HEK293T (cell line): ENCODE data around the gene CCRL2.
"Not testable (repeated sequence)": the region's sequence is repeated elsewhere in the genome, so short reads cannot be mapped to it uniquely, and the experiment has no call there.

Source experiments
- BHLHE40 ChIP-seq: fragments of 450-650 bp; IDR thresholded peaks from 2 replicates; pipeline ENCODE4 v1.6.1; 2016; ENCODE audit warnings: mild to moderate bottlenecking, moderate library complexity, borderline replicate concordance
- CTBP1 ChIP-seq: fragments of 450-650 bp; IDR thresholded peaks from 2 replicates; pipeline ENCODE4 v1.6.1; 2016; ENCODE audit warnings: borderline replicate concordance
- ELF4 ChIP-seq: fragments of 450-650 bp; IDR thresholded peaks from 2 replicates; pipeline ENCODE4 v1.6.1; 2017; ENCODE audit warnings: antibody characterized with exemption
- FOXA1 ChIP-seq: fragments of 450-650 bp; IDR thresholded peaks from 2 replicates; pipeline ENCODE4 v1.6.1; 2016; ENCODE audit warnings: mild to moderate bottlenecking
- FOXK2 ChIP-seq: fragments of 450-650 bp; IDR thresholded peaks from 2 replicates; pipeline ENCODE4 v1.6.1; 2016; ENCODE audit warnings: mild to moderate bottlenecking
- FOXM1 ChIP-seq: fragments of 450-650 bp; IDR thresholded peaks from 2 replicates; pipeline ENCODE4 v1.6.1; 2017; ENCODE audit warnings: mild to moderate bottlenecking, borderline replicate concordance
- HDGF ChIP-seq: fragments of 450-650 bp; IDR thresholded peaks from 2 replicates; pipeline ENCODE4 v1.6.1; 2017; ENCODE audit warnings: antibody characterized with exemption, borderline replicate concordance
- LEF1 ChIP-seq: fragments of 450-650 bp; IDR thresholded peaks from 2 replicates; pipeline ENCODE4 v1.6.1; 2017; ENCODE audit warnings: mild to moderate bottlenecking, borderline replicate concordance
- SP1 ChIP-seq: fragments of 450-650 bp; IDR thresholded peaks from 2 replicates; pipeline ENCODE4 v1.6.1; 2017
- SUZ12 ChIP-seq: fragments of 450-650 bp; IDR thresholded peaks from 2 replicates; pipeline ENCODE4 v1.6.1; 2016; ENCODE audit warnings: mild to moderate bottlenecking
- TARDBP ChIP-seq: fragments of 450-650 bp; IDR thresholded peaks from 2 replicates; pipeline ENCODE4 v1.6.1; 2016

DNA sequence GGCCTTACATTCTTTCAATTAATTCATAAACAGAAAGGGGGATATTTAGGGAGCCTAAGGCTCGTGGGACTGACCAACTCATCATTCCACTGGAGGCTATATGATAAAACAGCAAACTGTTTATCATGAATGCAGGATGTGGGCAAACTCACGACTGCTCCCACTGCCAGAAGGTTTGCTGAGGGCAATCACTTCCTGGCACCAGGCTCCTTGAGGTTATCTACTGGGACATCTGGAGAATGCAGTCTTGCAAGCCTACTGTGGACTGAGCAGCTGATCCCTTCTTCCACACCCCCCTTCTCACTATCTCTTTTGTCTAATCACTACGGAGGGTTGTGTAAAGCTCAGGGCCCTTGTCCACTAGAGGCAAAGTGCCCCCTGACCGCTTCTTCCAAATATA lies 26.1 kb downstream of the CCRL2 start:
- TF ChIP-seq TARDBP, BHLHE40, SP1, FOXM1, ELF4, FOXA1, SUZ12, CTBP1, FOXK2, LEF1, HDGF: not testable (repeated sequence)
